ENCODE results near the gene PACS2.
"Not testable (repeated sequence)": the region's sequence is repeated elsewhere in the genome, so short reads cannot be mapped to it uniquely, and the experiment has no call there.

Gene PACS2

GRCh38 chr14:105290621-105291346 is 23.8 kb upstream of the PACS2 start:
- TF ChIP-seq CTCF (IDR thresholded peaks at IDR 0.05; ENCODE audit: borderline replicate concordance, insufficient read depth, low read depth, low read length) = no peak
- H3K4me3 ChIP-seq (ENCODE audit: low read depth, low read length) = no peak overlapping the region

GRCh38 chr14:105292826-105293711 is 21.5 kb upstream of the PACS2 start:
- peak overlapping the region; percentile 16 for H3K4me3 ChIP-seq (ENCODE audit: low read depth, low read length)

DNA sequence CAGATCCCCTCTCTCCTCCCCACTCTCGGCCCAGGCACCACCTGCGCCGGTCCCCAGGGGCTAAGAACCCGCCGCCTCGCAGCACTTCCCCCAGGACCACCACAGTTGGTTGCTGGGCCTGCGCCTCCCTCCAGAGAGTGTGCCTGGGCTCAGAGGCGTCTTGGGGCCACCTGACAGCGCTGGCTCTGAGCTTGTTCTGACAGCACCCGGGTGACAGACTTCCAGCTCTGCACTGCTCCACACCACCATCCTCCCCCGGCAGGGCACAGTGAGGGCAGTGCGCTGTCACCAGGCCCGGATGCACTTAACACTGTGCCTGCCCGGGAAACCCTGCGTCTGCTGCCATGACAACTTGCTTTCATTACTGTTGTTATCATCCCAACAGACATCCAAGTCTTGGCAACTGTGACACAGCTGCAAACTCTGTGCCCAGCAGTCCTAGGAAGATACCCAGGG is 20.4 kb upstream of the PACS2 start:
- no peak for TF ChIP-seq CTCF (IDR thresholded peaks at IDR 0.05; ENCODE audit: borderline replicate concordance, insufficient read depth, low read depth, low read length)
- peak overlapping the region; percentile 15 for H3K4me3 ChIP-seq (ENCODE audit: low read depth, low read length)

More at GRCh38 chr14:105292826-105293711, 21.5 kb upstream of the PACS2 start:
- TF ChIP-seq CTCF (IDR thresholded peaks at IDR 0.05; ENCODE audit: borderline replicate concordance, insufficient read depth, low read depth, low read length) = no peak

DNA sequence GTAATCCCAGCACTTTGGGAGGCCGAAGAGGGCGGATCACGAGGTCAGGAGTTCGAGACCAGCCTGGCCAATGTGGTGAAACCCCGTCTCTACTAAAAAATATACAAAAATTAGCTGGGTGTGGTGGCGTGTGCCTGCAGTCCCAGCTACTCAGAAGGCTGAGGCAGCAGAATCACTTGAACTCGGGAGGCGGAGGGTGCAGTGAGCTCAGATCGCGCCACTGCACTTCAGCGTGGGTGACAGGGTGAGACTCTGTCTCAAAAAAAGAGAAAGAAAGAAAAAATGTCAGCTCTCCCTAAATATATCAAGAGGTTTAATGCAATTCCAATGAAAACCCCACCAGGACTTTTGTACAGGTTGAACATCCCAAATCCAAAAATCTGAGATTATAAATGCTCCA is 17.2 kb upstream of the PACS2 start:
- H3K4me3 ChIP-seq (ENCODE audit: low read depth, low read length) = not testable (repeated sequence)

DNA sequence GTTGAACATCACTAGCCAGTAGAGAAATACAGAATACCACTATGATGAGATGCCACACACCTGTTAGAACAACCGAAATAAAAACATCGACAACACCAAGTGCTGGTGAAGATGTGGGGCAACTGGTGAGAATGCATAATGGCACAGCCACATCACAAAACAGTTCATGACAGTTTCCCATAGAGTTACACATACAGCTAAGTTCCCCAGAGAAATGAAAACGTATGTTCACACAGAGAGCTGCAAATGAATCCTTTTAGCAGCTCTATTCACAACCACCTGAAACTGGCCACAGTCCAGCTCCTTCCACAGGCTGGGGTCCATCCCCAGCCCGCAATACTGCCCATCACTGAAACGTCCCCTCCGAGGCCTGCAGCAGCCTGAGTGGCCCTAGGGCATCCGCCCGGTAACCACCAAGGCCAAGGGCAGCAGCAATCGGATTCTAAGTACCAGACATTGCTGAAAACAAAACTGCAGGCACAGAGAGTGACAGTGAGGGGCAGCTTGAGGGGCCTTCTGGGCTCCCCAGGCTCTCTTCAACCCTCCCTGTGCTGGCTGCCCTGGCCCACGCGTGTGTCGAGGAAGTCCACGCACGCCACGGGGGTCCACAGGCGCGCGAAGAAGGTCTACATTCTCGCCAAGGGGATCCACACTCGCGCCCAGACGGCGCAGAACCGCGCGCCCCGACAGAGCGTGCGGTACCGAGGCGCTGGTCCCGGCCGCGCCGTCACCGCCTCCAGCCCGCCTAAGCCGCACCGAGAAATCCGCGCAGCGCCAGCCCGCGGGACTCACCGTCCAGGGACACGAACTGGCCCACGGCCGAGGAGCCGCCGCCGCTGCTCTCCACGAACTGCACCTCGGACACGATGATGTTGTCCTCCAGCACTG is 14.7 kb upstream of the PACS2 start:
- H3K4me3 ChIP-seq (ENCODE audit: low read depth, low read length) = peak overlapping the region; percentile 98
- no peak for TF ChIP-seq CTCF (IDR thresholded peaks at IDR 0.05; ENCODE audit: borderline replicate concordance, insufficient read depth, low read depth, low read length)

DNA sequence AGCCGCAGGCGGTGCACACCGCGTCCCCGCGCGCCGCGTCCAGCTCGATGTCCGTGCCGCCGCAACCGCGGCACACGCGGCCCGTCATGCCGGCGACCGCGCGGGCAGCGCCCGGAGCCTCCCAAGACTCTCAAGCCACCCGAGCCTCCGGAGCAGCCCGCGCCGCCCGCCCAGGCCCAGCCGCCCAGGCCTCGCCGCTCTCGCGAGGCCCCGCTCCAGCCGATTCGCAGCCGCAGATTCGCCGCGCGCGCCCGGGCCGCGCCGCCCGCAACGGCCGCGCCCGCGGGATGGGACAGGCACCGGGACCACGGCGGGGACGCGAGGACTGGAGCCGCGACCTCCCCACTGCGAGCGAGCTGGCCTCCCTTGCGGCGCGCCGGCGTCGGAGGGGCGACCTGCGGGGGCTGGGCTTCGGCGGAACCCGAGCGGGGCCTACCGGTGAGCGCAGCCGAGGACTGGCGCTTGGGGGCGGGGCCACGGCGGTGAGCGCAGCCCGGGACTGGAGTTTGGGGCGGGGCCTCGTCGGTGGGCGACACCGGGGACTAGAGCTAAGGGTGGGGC is 13.9 kb upstream of the PACS2 start, which contains the start of gene BRF1:
Gene BRF1 (minus strand): TSS at position 460 of the 561 bp plus-strand sequence. CDS start 372 bp downstream, at position 88.
- TF ChIP-seq CTCF (IDR thresholded peaks at IDR 0.05; ENCODE audit: borderline replicate concordance, insufficient read depth, low read depth, low read length) = no peak
- H3K4me3 ChIP-seq (ENCODE audit: low read depth, low read length) = peak within 1 kb of the TSS; percentile 98
